GM12891 (cell line): ENCODE data around the gene THAP3.

Source experiments
- POLR2A ChIP-seq: IDR thresholded peaks from 2 replicates; pipeline ENCODE4 v1.6.1; 2011; ENCODE audit warnings: low read depth, low read length, control low read depth
- POLR2AphosphoS5 ChIP-seq: IDR thresholded peaks from 2 replicates; pipeline ENCODE4 v1.6.1; 2011; ENCODE audit warnings: low read depth, low read length, control low read depth
- POU2F2 ChIP-seq: IDR thresholded peaks from 2 replicates; pipeline ENCODE4 v1.6.1; 2011; ENCODE audit warnings: low read depth, mild to moderate bottlenecking, control low read depth, low read length, moderate library complexity
- TAF1 ChIP-seq: IDR thresholded peaks from 2 replicates; pipeline ENCODE4 v1.6.1; 2011; ENCODE audit warnings: low read depth, low read length, control low read depth

DNA sequence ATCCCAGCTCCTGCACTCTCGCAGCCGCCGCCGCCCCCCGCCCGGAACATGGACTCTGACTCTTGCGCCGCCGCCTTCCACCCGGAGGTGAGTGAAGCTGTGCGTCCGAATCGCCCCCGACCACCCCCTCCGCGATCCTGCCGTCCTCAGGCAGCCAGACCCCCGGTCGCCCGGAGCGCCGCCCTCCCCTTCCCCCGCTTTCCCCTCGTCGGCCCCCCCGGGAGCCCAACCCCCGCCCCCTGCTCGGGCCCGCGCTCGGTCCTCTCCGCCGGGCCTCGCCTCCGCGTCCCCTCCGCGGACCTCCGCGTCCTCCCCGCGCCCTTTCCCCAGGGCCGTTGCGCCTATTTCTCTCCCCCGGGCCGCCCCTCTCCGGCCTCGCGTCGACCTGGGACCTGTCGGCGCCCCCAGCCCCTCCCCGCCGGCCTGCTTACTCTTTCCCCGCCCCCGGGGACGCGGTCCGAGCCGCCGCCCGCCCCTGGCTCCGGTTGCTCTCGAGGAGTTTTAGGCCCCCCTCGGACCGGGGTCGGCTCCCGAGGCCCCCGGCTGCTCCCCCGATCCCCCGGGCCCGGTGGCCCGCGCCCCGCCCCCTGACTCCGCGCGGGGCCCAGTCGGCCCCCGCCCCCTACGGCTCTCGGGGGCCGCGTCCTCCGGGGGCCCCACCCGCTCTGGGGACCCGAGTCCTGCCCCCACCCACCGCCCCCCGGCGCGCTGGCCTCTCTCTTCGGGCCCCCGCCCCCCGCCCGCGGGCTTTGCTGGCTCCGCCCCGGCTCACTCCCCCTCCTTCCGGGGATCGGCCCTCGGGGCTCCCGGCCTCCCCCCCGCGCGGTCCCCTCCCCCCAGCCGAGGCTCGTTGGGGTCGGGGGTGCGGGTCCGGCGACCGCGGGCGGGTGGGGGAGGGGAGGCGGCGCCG lies 10.4 kb upstream of the THAP3 start:
- TF ChIP-seq POLR2A (no peak), POLR2AphosphoS5 (no peak), TAF1 (no peak), POU2F2 (no peak)
